NT2/D1 (cell line): ENCODE measurements around the gene HAPSTR1.

ENCODE experiments used
- DNase-seq: peaks from one replicate; pipeline ENCODE4 v3.0.0-alpha.2; 2011; ENCODE audit warnings: low read depth, low spot score
- H3K27me3 ChIP-seq: 2 replicates; pipeline ENCODE4 v1.6.0; 2011; ENCODE audit warnings: mild to moderate bottlenecking; ENCODE audit not compliant: insufficient read length, insufficient read depth
- H3K36me3 ChIP-seq: 2 replicates; pipeline ENCODE4 v1.6.1; 2011; ENCODE audit warnings: mild to moderate bottlenecking, low read length, mixed read lengths; ENCODE audit not compliant: insufficient read depth, insufficient read length
- H3K4me1 ChIP-seq: 2 replicates; pipeline ENCODE4 v1.5.1; 2011; ENCODE audit not compliant: insufficient read depth, insufficient read length
- H3K4me3 ChIP-seq: 2 replicates; pipeline ENCODE4 v1.5.1; 2011; ENCODE audit warnings: low read depth; ENCODE audit not compliant: insufficient read length
- H3K9ac ChIP-seq: 2 replicates; pipeline ENCODE4 v1.6.0; 2011; ENCODE audit warnings: low read depth; ENCODE audit not compliant: insufficient read length
- H3K9me3 ChIP-seq: 2 replicates; pipeline ENCODE4 v1.5.1; 2011; ENCODE audit warnings: mild to moderate bottlenecking, low read length; ENCODE audit not compliant: insufficient read depth
- SUZ12 ChIP-seq: IDR thresholded peaks from 2 replicates; pipeline ENCODE4 v1.6.1; 2011; ENCODE audit not compliant: insufficient read length, insufficient read depth; ENCODE audit errors: extremely low read depth
- YY1 ChIP-seq: IDR thresholded peaks from 2 replicates; pipeline ENCODE4 v1.6.1; 2011; ENCODE audit not compliant: insufficient read length, insufficient read depth
- ZNF274 ChIP-seq: IDR thresholded peaks from 2 replicates; pipeline ENCODE4 v1.6.1; 2011; ENCODE audit warnings: mild to moderate bottlenecking, low read depth, low read length

HAPSTR1 gene

DNA sequence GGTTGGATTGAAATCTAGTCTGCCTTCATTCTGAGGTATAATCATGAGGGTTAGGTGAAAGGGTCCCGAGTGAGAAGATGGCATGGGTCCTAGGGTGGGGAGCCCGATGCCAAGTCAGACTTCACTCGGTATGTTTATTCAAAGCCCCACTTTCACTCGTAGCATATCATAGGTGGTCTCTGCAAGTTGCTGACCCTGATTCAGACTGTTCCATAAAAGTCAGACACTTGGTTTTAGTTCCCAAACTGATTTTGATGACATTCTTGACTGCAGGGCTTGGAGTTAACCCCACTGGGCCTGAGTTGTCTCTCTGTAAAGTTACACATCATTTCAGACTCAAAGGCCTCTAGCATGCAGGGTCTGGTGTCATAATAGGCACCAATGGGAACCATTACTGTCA, 17.8 kb downstream of the HAPSTR1 start:
- Histone ChIP-seq H3K9ac (peak overlapping the region; percentile 7), H3K36me3 (peaks cover 74% of the 10 kb centered on the region), H3K27me3 (no peaks in the 10 kb centered on the region), H3K9me3 (no peaks in the 10 kb centered on the region), H3K4me3 (no peak overlapping the region), H3K4me1 (peaks cover 12% of the 10 kb centered on the region)
- TF ChIP-seq YY1 (no peak), ZNF274 (no peak), SUZ12 (no peak)
- DNase-seq = no peak

DNA sequence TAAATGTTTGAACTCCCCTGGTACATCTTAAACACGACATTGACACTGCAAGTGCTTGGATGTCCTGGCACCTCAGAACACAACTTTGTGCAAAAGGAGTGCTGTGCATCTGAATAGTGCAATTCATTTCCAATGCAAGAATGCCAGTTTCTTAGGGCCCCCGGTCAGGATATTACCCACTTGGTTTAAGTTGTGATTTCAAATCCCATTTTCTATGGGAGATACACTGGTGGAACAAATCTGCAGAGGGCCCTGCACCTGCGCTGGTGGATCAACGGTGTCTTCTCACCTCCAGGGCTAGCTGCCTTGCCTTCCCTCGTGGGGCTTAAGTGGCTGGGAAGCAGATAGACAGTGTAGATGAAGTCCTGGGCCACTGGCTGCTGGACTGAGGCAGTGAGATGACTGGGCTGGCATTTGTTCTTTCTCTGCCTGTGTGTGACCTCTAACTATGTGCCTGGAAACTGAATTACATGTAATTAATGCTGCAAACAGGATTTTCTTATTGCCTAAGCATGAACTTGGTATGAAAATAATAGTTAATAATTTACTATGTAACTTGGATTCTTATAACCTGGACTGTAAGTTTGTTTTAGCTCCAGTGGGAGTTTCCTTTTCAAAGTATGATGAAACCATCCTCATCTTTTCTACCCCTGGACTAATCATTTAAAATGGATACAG, 20.9 kb downstream of the HAPSTR1 start:
- Histone ChIP-seq H3K27me3 (no peaks in the 10 kb centered on the region), H3K9ac (no peak overlapping the region), H3K4me3 (no peak overlapping the region), H3K36me3 (peaks cover 64% of the 10 kb centered on the region), H3K9me3 (no peaks in the 10 kb centered on the region), H3K4me1 (peaks cover 11% of the 10 kb centered on the region)
- DNase-seq = no peak
- TF ChIP-seq SUZ12 = no peak
- TF ChIP-seq ZNF274 = no peak
- TF ChIP-seq YY1 = no peak

DNA sequence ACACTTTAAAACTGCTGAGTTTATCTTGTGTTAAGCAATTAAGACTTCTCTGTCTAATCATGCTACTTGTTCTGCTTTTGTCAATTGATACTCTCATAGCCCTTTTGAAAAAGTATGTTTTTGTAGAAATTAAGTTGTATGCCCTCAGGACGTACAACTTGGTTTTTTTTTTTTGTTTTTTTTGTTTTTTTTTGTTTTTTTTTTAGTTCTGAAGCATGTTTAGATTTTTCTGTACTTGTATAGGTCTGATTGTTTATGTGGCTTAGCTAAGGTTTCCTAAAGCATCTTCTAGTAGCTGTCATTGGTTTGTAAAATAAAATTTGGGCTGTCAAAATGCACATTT, 21.4 kb downstream of the HAPSTR1 start:
- peaks cover 64% of the 10 kb centered on the region for H3K36me3 ChIP-seq
- TF ChIP-seq YY1 = no peak
- TF ChIP-seq SUZ12 = no peak
- TF ChIP-seq ZNF274 = no peak
- no peaks in the 10 kb centered on the region for H3K9me3 ChIP-seq
- H3K4me3 ChIP-seq = no peak overlapping the region
- H3K4me1 ChIP-seq = peaks cover 8% of the 10 kb centered on the region
- H3K27me3 ChIP-seq = no peaks in the 10 kb centered on the region
- no peak overlapping the region for H3K9ac ChIP-seq
- no peak for DNase-seq

DNA sequence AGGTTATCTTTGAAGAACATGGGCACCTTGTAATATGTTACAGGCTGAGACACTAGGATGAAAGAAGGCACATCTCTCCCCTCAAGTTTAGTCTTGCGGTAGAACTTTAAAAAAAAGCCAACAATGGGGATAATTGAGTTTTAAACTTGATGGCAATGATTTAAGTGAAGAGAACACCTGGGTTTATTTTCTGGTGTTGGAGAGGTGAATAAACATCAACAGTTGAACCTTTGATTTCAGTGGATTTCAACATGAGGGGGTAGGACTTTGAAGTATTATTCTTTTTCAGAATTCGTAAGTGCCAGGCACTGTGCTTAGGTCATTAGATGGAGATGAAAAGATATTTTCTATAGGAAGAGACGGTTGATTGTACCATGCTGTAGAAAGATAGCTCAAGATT, 22.3 kb downstream of the HAPSTR1 start:
- Histone ChIP-seq H3K4me1 (peaks cover 8% of the 10 kb centered on the region), H3K9ac (no peak overlapping the region), H3K9me3 (no peaks in the 10 kb centered on the region), H3K27me3 (no peaks in the 10 kb centered on the region), H3K4me3 (no peak overlapping the region), H3K36me3 (peaks cover 64% of the 10 kb centered on the region)
- no peak for TF ChIP-seq YY1
- TF ChIP-seq ZNF274 = no peak
- TF ChIP-seq SUZ12 = no peak
- no peak for DNase-seq

DNA sequence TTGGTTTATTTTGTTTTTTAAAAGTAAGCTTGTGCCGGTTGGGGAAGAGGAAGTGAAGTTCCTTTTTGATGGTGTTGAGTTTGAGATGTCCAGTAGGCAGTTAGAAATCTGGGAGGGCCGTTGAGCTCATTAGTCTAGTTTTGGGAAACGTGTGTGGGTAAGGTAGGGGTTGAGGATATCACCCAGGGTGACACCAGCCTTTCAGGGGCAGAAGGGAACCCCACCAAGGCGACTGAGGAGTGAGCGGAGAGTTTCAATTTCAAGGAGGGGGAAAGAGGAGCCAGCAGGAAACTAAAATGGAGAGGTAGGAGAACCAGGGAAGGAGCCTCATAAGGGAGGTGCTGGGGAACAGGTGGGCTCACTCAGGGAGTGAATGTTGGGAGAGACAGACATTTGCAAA, 22.7 kb downstream of the HAPSTR1 start:
- no peaks in the 10 kb centered on the region for H3K27me3 ChIP-seq
- DNase-seq = no peak
- H3K4me1 ChIP-seq = peaks cover 6% of the 10 kb centered on the region
- H3K9me3 ChIP-seq = no peaks in the 10 kb centered on the region
- peaks cover 64% of the 10 kb centered on the region for H3K36me3 ChIP-seq
- TF ChIP-seq YY1 (no peak), SUZ12 (no peak), ZNF274 (no peak)
- no peak overlapping the region for H3K9ac ChIP-seq
- H3K4me3 ChIP-seq = no peak overlapping the region

DNA sequence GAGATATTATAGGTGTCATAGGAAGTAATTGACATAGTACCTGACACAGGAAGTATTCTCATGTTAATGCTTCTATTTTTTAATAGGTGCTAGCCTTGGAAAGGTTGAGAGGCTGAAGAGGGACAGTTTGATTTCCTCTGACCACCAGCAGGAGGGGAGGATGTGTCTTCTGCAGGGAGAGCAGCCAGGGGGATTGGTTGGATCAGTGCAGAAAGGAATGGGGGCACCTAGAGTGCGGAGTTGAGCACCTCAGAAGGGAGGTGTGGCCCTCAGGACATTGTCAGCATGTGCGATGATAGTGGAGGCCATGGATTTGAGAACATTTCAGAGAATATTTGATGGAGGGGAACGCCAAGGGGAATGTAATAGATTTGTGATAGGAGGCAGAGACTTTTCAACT, 23.4 kb downstream of the HAPSTR1 start:
- Histone ChIP-seq H3K4me3 (no peak overlapping the region), H3K27me3 (no peaks in the 10 kb centered on the region), H3K4me1 (peaks cover 5% of the 10 kb centered on the region), H3K9me3 (no peaks in the 10 kb centered on the region), H3K36me3 (peaks cover 66% of the 10 kb centered on the region), H3K9ac (no peak overlapping the region)
- TF ChIP-seq SUZ12 (no peak), YY1 (no peak), ZNF274 (no peak)
- DNase-seq = no peak

DNA sequence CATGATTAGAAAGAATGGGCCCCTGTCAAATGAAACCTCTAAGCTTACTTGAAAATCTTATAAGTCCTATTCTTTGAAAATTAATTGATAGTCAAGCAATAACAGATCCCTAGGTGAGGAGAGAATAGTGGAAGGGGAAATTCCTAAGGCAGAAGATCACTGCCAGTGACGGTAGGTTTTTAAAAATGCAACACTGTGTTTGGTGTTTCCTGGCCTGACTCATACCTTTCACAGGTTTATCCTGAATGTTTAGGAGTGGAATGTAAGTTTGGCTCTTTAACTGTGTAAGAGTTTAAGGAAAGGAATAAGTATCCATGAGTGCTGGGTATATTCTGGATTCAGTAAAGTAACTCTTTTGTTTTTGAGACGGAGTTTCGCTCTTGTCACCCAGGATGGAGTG, 23.8 kb downstream of the HAPSTR1 start:
- H3K36me3 ChIP-seq = peaks cover 70% of the 10 kb centered on the region
- H3K9ac ChIP-seq = no peak overlapping the region
- TF ChIP-seq ZNF274 = no peak
- peaks cover 5% of the 10 kb centered on the region for H3K4me1 ChIP-seq
- H3K4me3 ChIP-seq = no peak overlapping the region
- DNase-seq = no peak
- H3K9me3 ChIP-seq = no peaks in the 10 kb centered on the region
- H3K27me3 ChIP-seq = no peaks in the 10 kb centered on the region
